Peyer's patch (tissue), 4 donors: ENCODE results near the gene RSAD1. TPM values are rescaled to one million over a fixed set of nuclear protein-coding genes. Genes with fewer than 3 reads are reported as not detected.
A peak's percentile ranks its signal among the peaks of the same experiment; 100 is the strongest.

Experiments
- DNase-seq, 3 donors: peaks; one replicate each; pipeline ENCODE4 v3.0.0-alpha.2; 2017 to 2019
- H3K27ac ChIP-seq, 4 donors: fragments of 200-600 bp; sonication (generic); one replicate each; pipeline ENCODE4 v1.5.1; 2016 to 2019
- H3K27me3 ChIP-seq, 2 donors: fragments of 200-600 bp; sonication (generic); one replicate each; pipeline ENCODE4 v1.5.1; 2019
- H3K36me3 ChIP-seq, 3 donors: fragments of 200-600 bp; sonication (generic); one replicate each; pipeline ENCODE4 v1.5.1; 2016 to 2019
- H3K4me1 ChIP-seq, 4 donors: fragments of 200-600 bp; sonication (generic); one replicate each; pipeline ENCODE4 v1.5.1; 2016 to 2019
- H3K4me3 ChIP-seq, 4 donors: fragments of 200-600 bp; sonication (generic); 1 replicate in 3 of 4; 2 replicates in 1 of 4; pipeline ENCODE4 v1.5.1; 2016 to 2019; ENCODE audit warnings: mild to moderate bottlenecking in 1 of 4
- H3K9me3 ChIP-seq, 4 donors: fragments of 200-600 bp; sonication (generic); one replicate each; pipeline ENCODE4 v1.5.1; 2016 to 2019; ENCODE audit warnings: mild to moderate bottlenecking in 1 of 4
- POLR2A ChIP-seq, 2 donors: fragments of 450-650 bp; IDR thresholded peaks; one replicate each; pipeline ENCODE4 v1.5.1; 2017; ENCODE audit warnings: antibody characterized with exemption in 2 of 2, mild to moderate bottlenecking in 2 of 2, moderate library complexity in 2 of 2
- total RNA-seq, 4 donors: library from RNA; depleted of rRNA; stranded (reverse); fragments of >200 nt; gene quantifications; one replicate each; pipeline ENCODE4 v1.1.0, GENCODE V29; 2016
- TF ChIP-seq, protein P1 (sequence below), 6 experiments: fragments of 450-650 bp in 4 of 6; fragments of 200-600 bp in 2 of 6; sonication (generic) in 1 of 6; IDR thresholded peaks; one replicate each; pipeline ENCODE4 v1.5.1; 2017 to 2019; ENCODE audit warnings: antibody characterized with exemption in 6 of 6, mild to moderate bottlenecking in 3 of 6, moderate library complexity in 1 of 6

The RSAD1 gene
- total RNA-seq, 4 donors from 2014 or later, result 24.3 to 53.4 (median 39.5) TPM

DNA sequence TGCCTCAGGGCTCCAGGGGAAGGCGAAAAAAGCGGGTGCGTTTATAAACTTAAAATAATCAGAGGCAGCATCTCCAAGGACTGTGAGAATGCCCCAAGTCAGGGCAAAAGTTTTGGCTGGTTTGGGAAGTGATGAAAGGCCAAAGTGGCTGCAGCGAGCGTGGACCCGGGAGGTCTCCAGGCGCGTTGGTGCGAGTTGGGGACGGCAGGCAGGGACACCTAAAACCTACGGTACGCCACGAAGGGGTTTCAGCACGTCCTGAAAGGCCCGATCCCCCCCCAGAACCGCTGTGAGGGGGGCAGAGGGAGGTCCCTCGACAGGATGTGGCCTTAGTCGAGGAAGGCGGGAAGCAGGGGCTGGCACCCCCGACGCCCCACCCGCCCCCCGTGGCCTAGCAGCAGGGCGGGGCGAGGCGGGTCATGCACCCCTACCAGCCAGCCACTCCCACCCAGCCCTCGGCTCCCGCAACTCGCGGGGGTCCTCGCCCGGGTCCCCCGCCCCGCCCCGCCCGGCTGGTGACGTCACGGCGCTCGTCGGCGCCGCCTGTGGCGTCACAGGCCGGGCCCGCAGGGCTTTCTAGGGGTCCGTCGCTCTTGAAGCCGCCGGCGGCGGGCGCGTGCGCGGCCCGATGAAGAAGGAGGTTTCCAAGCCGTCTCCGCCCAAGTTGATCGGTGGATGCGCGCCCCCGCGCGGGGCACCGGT, 29.4 kb downstream of the RSAD1 start, which contains the start of gene MYCBPAP:
MYCBPAP (plus strand) TSS at position 569 of the 702 bp plus-strand sequence. CDS start 236 bp downstream, outside the sequence.
- DNase-seq, result peak; percentile 83 to 92 (median 89)
- H3K36me3 ChIP-seq, result no peaks in the 10 kb centered on the region
- TF ChIP-seq, protein P1, sequence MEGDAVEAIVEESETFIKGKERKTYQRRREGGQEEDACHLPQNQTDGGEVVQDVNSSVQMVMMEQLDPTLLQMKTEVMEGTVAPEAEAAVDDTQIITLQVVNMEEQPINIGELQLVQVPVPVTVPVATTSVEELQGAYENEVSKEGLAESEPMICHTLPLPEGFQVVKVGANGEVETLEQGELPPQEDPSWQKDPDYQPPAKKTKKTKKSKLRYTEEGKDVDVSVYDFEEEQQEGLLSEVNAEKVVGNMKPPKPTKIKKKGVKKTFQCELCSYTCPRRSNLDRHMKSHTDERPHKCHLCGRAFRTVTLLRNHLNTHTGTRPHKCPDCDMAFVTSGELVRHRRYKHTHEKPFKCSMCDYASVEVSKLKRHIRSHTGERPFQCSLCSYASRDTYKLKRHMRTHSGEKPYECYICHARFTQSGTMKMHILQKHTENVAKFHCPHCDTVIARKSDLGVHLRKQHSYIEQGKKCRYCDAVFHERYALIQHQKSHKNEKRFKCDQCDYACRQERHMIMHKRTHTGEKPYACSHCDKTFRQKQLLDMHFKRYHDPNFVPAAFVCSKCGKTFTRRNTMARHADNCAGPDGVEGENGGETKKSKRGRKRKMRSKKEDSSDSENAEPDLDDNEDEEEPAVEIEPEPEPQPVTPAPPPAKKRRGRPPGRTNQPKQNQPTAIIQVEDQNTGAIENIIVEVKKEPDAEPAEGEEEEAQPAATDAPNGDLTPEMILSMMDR (IDR thresholded peaks at IDR 0.05), result peak in 3 of 6 experiments; percentile 8 to 28 (median 14)
- TF ChIP-seq POLR2A (IDR thresholded peaks at IDR 0.05), result no peak

DNA sequence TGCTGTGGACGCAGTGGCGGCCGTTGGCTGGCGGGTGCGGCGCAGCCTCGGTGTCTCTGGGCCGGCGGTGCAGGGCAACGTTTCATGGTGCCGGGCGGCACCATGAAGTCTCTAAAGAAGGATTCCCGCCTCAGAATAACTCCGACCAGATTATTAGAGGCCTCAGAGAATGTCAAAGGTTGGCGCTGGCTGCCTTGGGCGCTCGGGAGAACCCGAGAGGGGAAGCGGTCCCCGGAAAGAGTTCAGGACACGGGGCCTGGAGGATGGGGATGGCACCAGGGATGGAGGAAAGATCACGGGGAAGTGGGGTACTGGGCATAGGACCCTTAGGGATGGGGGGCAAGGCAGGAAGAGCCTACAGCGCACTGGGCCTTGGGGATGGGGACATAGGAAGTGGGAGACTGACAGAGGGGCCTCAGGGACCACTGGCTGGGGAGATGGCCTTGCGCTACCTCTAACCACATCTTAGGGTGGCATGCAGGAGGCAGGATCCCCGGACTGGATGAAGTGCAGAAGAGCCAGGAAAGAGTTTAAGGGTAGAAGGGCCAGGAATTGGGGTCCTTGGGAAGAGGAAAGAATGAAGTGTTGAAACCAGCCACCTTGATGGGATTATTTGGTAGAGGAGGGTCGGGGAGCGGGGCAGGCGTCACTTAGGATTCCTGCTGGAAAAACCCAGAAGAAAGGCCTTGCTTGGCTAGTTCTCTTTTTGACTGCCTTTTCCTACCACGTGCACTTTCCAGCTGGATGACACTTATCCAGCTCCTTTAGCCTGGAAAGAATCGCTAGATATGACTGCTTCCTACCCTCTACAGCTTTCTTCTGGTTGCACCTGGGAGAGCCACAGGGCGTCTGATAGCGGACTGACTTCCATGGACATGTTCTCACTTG, 30.2 kb downstream of the RSAD1 start:
- H3K36me3 ChIP-seq, result no peaks in the 10 kb centered on the region
- peak overlapping the region; percentile 66 to 73 (median 73) for H3K27ac ChIP-seq
- H3K9me3 ChIP-seq, result no peaks in the 10 kb centered on the region
- DNase-seq, result no peak
- no peaks in the 10 kb centered on the region for H3K27me3 ChIP-seq
- TF ChIP-seq, protein P1 (IDR thresholded peaks at IDR 0.05), result no peak
- no peak for TF ChIP-seq POLR2A (IDR thresholded peaks at IDR 0.05)
- peak overlapping the region; percentile 58 to 80 (median 64) for H3K4me3 ChIP-seq
- H3K4me1 ChIP-seq, result peaks cover 0 to 32% (median 6%) of the 10 kb centered on the region in 4 donors

More for the DNA sequence above, 29.4 kb downstream of the RSAD1 start, which contains the start of gene MYCBPAP:
- Histone ChIP-seq H3K9me3 (no peaks in the 10 kb centered on the region), H3K27me3 (no peaks in the 10 kb centered on the region), H3K27ac (peak within 1 kb of the TSS; percentile 66 to 73 (median 73)), H3K4me3 (peak within 1 kb of the TSS; percentile 58 to 80 (median 64)), H3K4me1 (peaks cover 0 to 39% (median 6%) of the 10 kb centered on the region in 4 donors)

DNA sequence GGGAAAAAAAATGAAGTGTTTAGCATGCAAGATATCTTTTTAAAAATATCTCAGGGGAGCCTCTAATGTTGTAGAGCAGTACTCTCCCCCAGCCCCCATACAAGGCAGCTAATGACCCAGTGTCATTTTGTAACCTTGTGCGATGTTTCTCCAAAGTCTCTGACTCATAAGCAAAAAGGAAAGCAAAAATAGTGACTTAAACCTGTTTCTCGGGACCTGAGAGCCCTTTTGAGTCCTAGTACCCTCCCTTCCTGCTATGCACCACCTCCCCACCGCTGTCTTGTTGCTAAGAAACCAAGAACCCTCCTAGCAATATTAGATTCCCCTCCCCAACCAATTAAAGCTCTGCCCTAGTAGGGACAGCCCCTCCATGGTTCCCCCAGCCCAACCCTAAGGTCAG, 32.4 kb downstream of the RSAD1 start:
- H3K27ac ChIP-seq, result peak overlapping the region in 1 of 4 donors; percentile 16
- no peak for DNase-seq
- TF ChIP-seq POLR2A (IDR thresholded peaks at IDR 0.05), result no peak
- TF ChIP-seq, protein P1 (IDR thresholded peaks at IDR 0.05), result no peak

DNA sequence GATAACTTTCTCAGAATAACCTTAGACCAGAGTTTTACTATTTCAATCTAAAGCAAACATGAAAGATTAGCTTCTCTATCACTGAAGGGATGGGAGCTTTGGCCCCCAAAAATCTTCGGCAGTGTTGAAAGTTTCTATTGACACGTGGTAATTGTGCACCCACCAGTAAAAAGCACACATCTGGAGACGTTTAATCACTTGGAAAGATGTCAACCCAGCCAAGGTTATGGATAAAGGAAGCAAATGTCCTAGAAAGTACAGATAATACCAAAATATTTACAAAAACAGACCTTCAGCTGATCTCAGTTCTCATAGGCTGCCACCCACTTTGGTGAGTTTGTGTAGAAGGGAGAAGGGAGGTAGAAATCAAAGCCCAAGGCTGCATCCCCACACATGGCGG, 34.8 kb downstream of the RSAD1 start:
- peaks cover 0 to 17% (median 6%) of the 10 kb centered on the region in 4 donors for H3K4me1 ChIP-seq
- TF ChIP-seq, protein P1 (IDR thresholded peaks at IDR 0.05), result no peak

More for the DNA sequence above, 32.4 kb downstream of the RSAD1 start:
- H3K36me3 ChIP-seq, result no peaks in the 10 kb centered on the region
- no peaks in the 10 kb centered on the region for H3K9me3 ChIP-seq
- no peaks in the 10 kb centered on the region for H3K27me3 ChIP-seq
- peaks cover 0 to 26% (median 6%) of the 10 kb centered on the region in 4 donors for H3K4me1 ChIP-seq
- H3K4me3 ChIP-seq, result no peak overlapping the region

DNA sequence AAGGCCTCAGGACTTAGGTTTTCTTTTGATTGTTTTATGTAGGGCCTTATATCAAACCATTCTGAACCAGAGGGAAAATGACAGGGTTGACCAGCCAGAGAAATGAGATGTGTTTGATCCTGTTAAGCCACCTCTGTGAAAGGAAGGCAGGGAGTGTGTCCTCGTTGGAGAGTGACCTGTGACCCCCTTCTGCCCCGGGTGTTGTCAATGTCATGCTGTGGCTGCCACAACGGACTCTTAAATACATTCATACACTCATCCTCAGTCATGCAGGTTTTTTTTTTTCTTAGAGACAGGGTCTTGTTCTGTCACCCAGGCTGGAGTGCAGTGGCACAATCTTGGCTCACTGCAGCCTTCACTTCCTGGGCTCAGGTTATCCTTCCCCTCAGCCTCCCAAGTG, 35.7 kb downstream of the RSAD1 start:
- no peaks in the 10 kb centered on the region for H3K9me3 ChIP-seq
- no peak overlapping the region for H3K27ac ChIP-seq
- DNase-seq, result peak in 1 of 3 donors; percentile 10
- no peak overlapping the region for H3K4me3 ChIP-seq
- peaks cover 0 to 11% (median under 1%) of the 10 kb centered on the region in 4 donors for H3K4me1 ChIP-seq
- H3K27me3 ChIP-seq, result no peaks in the 10 kb centered on the region
- H3K36me3 ChIP-seq, result no peaks in the 10 kb centered on the region
- no peak for TF ChIP-seq POLR2A (IDR thresholded peaks at IDR 0.05)
- TF ChIP-seq, protein P1 (IDR thresholded peaks at IDR 0.05), result no peak

More for the DNA sequence above, 34.8 kb downstream of the RSAD1 start:
- DNase-seq, result no peak
- Histone ChIP-seq H3K9me3 (no peaks in the 10 kb centered on the region), H3K27ac (no peak overlapping the region), H3K36me3 (no peaks in the 10 kb centered on the region), H3K4me3 (no peak overlapping the region), H3K27me3 (no peaks in the 10 kb centered on the region)
